Measurements from ENCODE around the gene MMAA.

- TF ChIP-seq CTCF (IDR thresholded peaks at IDR 0.05): no peak
- no peak for TF ChIP-seq REST (IDR thresholded peaks at IDR 0.05; ENCODE audit: insufficient read depth in 1 of 2, low read depth in 2 of 2, low read length in 1 of 2)
- TF ChIP-seq POLR2AphosphoS5 (IDR thresholded peaks at IDR 0.05; ENCODE audit: low read depth, low read length): no peak
- TF ChIP-seq TCF7L2 (IDR thresholded peaks at IDR 0.05; ENCODE audit: low read depth, low read length): no peak
- TF ChIP-seq SIN3A (IDR thresholded peaks at IDR 0.05; ENCODE audit: borderline replicate concordance, insufficient read depth, low read depth, low read length): no peak
These were observed 5.0 kb upstream of the MMAA start for GRCh38 chr4:145614233-145614610.
